Activated T-cell treated with anti-CD3 and anti-CD28 coated beads for 24 hours (primary cell): ENCODE measurements around the gene C2orf69.

Experiments
- DNase-seq: peaks from one replicate; pipeline ENCODE4 v3.0.0-alpha.2; 2020; ENCODE audit warnings: low read depth

Gene C2orf69

GRCh38 chr2:199914372-199914958, 3.4 kb downstream of the C2orf69 start:
- no peak for DNase-seq

GRCh38 chr2:199916980-199917379, 5.9 kb downstream of the C2orf69 start:
- no peak for DNase-seq

GRCh38 chr2:199922856-199923255, 11.8 kb downstream of the C2orf69 start:
- no peak for DNase-seq

GRCh38 chr2:199923924-199924323, 12.8 kb downstream of the C2orf69 start:
- no peak for DNase-seq

GRCh38 chr2:199926806-199927205, 15.7 kb downstream of the C2orf69 start:
- no peak for DNase-seq

GRCh38 chr2:199928226-199928625, 17.1 kb downstream of the C2orf69 start:
- DNase-seq = no peak

- DNase-seq = no peak
Observed at GRCh38 chr2:199928626-199929025, 17.5 kb downstream of the C2orf69 start.

GRCh38 chr2:199929262-199929661, 18.2 kb downstream of the C2orf69 start:
- no peak for DNase-seq

- DNase-seq = no peak
Observed at GRCh38 chr2:199932312-199932855, 21.3 kb downstream of the C2orf69 start.

- DNase-seq = no peak
Observed at GRCh38 chr2:199933466-199933865, 22.4 kb downstream of the C2orf69 start.

- no peak for DNase-seq
Observed at GRCh38 chr2:199936554-199936953, 25.5 kb downstream of the C2orf69 start.

GRCh38 chr2:199940373-199940772, 29.3 kb downstream of the C2orf69 start:
- no peak for DNase-seq

GRCh38 chr2:199943373-199943772, 32.3 kb downstream of the C2orf69 start:
- DNase-seq = no peak

- no peak for DNase-seq
Observed at GRCh38 chr2:199946196-199946595, 35.1 kb downstream of the C2orf69 start.

GRCh38 chr2:199946836-199947235, 35.7 kb downstream of the C2orf69 start:
- DNase-seq = no peak

GRCh38 chr2:199950396-199950795, 39.3 kb downstream of the C2orf69 start:
- DNase-seq = no peak

- DNase-seq = no peak
Observed at GRCh38 chr2:199951023-199951422, 39.9 kb downstream of the C2orf69 start.

GRCh38 chr2:199955007-199955338, 43.9 kb downstream of the C2orf69 start:
- DNase-seq = no peak

GRCh38 chr2:199955339-199956061, 44.4 kb downstream of the C2orf69 start, which contains the start of the genes MAIP1 and TYW5:
MAIP1 (plus strand) TSS chr2:199955582; CDS start chr2:199955799, 217 bp downstream.
TYW5 (minus strand) TSS chr2:199955491; CDS start chr2:199955470, 21 bp downstream.
- peak; percentile 73 for DNase-seq

- DNase-seq = no peak
Observed at GRCh38 chr2:199956062-199956380, 44.9 kb downstream of the C2orf69 start.

- DNase-seq = no peak
Observed at GRCh38 chr2:199958014-199958413, 46.9 kb downstream of the C2orf69 start.

GRCh38 chr2:199962203-199962602, 51.1 kb downstream of the C2orf69 start:
- no peak for DNase-seq

GRCh38 chr2:199966405-199966804, 55.3 kb downstream of the C2orf69 start:
- no peak for DNase-seq

GRCh38 chr2:199966976-199967375, 55.9 kb downstream of the C2orf69 start:
- no peak for DNase-seq
